Right lobe of liver (tissue), 6 donors: ENCODE results near the gene NVL. TPM values are rescaled to one million over a fixed set of nuclear protein-coding genes. Genes with fewer than 3 reads are reported as not detected.

ENCODE experiments used
- ATAC-seq, 4 donors: fragments of 200-7000 bp; cut with Tn5 transposase; one replicate each; pipeline ENCODE4 v1.9.1; 2020; ENCODE audit warnings: mild to moderate bottlenecking in 4 of 4, moderate library complexity in 4 of 4
- DNase-seq, 3 donors: peaks; one replicate each; pipeline ENCODE4 v3.0.0-alpha.2; 2020
- H3K27ac ChIP-seq, 3 donors: fragments of 200-600 bp; one replicate each; pipeline ENCODE4 v1.8.0; 2022
- H3K27me3 ChIP-seq, 2 donors: fragments of 200-600 bp; one replicate each; pipeline ENCODE4 v1.8.0; 2022
- H3K36me3 ChIP-seq, 4 donors: fragments of 200-600 bp; sonication (generic) in 1 of 4; one replicate each; pipeline versions ENCODE4 v1.5.1 to v1.8.0; 2017 to 2022; ENCODE audit warnings: control low read depth in 1 of 4
- H3K4me1 ChIP-seq, 4 donors: fragments of 200-600 bp; sonication (generic) in 1 of 4; one replicate each; pipeline versions ENCODE4 v1.5.1 to v1.8.0; 2017 to 2022; ENCODE audit warnings: control low read depth in 1 of 4
- H3K4me3 ChIP-seq, 3 donors: fragments of 200-600 bp; one replicate each; pipeline ENCODE4 v1.8.0; 2022
- H3K9me3 ChIP-seq, 4 donors: fragments of 200-600 bp; sonication (generic) in 1 of 4; one replicate each; pipeline versions ENCODE4 v1.5.1 to v1.8.0; 2017 to 2022; ENCODE audit warnings: control low read depth in 1 of 4
- POLR2A ChIP-seq: fragments of 450-650 bp; IDR thresholded peaks from one replicate; pipeline ENCODE4 v1.6.1; 2017; ENCODE audit warnings: antibody characterized with exemption, mild to moderate bottlenecking
- WGBS: methylation state at CpG from one replicate; pipeline ENCODE4 v1.1.6; 2018; ENCODE audit warnings: low coverage, low lambda C conversion rate; ENCODE audit not compliant: insufficient coverage; ENCODE audit errors: missing lambda C conversion rate; 5-methylcytosine and 5-hydroxymethylcytosine counted together
- intact Hi-C, 2 donors: fragments of 100-400 bp; cut with DNase I; formaldehyde crosslinking; loops; one replicate each; pipeline versions ENCODE4 v1.11.2 to v1.14.1; 2022
- total RNA-seq, 6 experiments: library from RNA; depleted of rRNA in 2 of 6; stranded (reverse); fragments of >200 nt in 2 of 6; fragmentation: NEBNext Ultra II Directional in 3 of 6; extraction: Animal tissue kit (Norgen Biotek cat#: 25700) in 3 of 6; gene quantifications; one replicate each; pipeline versions ENCODE4 v1.1.0 to v1.2.4, GENCODE V29; 2016 to 2023
- TF ChIP-seq, protein P1 (sequence below), 4 donors: fragments of 200-600 bp in 3 of 4; fragments of 450-650 bp in 1 of 4; IDR thresholded peaks; one replicate each; pipeline versions ENCODE4 v1.5.1 to v1.8.0; 2016 to 2022; ENCODE audit warnings: antibody characterized with exemption in 4 of 4, mild to moderate bottlenecking in 2 of 4
- donor health status: DM: no; HTN: yes; CAD: no.
- donor health status: DM: no; HTN: no; CAD: no.
- donor health status: DM: no; HTN: no; CAD: no.
- donor health status: DM: no; HTN: yes; CAD: no.
- donor health status: DM: no; HTN: yes; CAD: no.

NVL gene
- total RNA-seq, 6 experiments from 2014 or later, result 4.5 to 8.9 (median 6.8) TPM

- intact Hi-C loops, result no loop called here
- H3K4me1 ChIP-seq, result no peaks in the 10 kb centered on the region
- H3K27ac ChIP-seq, result no peak overlapping the region
- H3K27me3 ChIP-seq, result no peaks in the 10 kb centered on the region
- WGBS, result 91% methylated on average over 2 of the region's 2 CpGs
- TF ChIP-seq POLR2A, result no peak
- TF ChIP-seq, protein P1, sequence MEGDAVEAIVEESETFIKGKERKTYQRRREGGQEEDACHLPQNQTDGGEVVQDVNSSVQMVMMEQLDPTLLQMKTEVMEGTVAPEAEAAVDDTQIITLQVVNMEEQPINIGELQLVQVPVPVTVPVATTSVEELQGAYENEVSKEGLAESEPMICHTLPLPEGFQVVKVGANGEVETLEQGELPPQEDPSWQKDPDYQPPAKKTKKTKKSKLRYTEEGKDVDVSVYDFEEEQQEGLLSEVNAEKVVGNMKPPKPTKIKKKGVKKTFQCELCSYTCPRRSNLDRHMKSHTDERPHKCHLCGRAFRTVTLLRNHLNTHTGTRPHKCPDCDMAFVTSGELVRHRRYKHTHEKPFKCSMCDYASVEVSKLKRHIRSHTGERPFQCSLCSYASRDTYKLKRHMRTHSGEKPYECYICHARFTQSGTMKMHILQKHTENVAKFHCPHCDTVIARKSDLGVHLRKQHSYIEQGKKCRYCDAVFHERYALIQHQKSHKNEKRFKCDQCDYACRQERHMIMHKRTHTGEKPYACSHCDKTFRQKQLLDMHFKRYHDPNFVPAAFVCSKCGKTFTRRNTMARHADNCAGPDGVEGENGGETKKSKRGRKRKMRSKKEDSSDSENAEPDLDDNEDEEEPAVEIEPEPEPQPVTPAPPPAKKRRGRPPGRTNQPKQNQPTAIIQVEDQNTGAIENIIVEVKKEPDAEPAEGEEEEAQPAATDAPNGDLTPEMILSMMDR (IDR thresholded peaks at IDR 0.05), result no peak
- peaks cover 0 to 39% (median 12%) of the 10 kb centered on the region in 4 donors for H3K36me3 ChIP-seq
- no peak for ATAC-seq
- no peaks in the 10 kb centered on the region for H3K9me3 ChIP-seq
- no peak for DNase-seq
- no peak overlapping the region for H3K4me3 ChIP-seq
Observed at GRCh38 chr1:224287714-224288113, 42.3 kb downstream of the NVL start.

- no peaks in the 10 kb centered on the region for H3K27me3 ChIP-seq
- H3K4me3 ChIP-seq, result no peak overlapping the region
- peaks cover 0 to 16% (median 3%) of the 10 kb centered on the region in 4 donors for H3K36me3 ChIP-seq
- intact Hi-C loops, result no loop called here
- 100% methylated on average over 3 of the region's 3 CpGs for WGBS
- H3K4me1 ChIP-seq, result no peaks in the 10 kb centered on the region
- no peak overlapping the region for H3K27ac ChIP-seq
- ATAC-seq (no peak), DNase-seq (no peak)
- TF ChIP-seq, protein P1 (IDR thresholded peaks at IDR 0.05), result no peak
- no peak for TF ChIP-seq POLR2A
- H3K9me3 ChIP-seq, result no peaks in the 10 kb centered on the region
Observed at GRCh38 chr1:224282140-224282539, 47.8 kb downstream of the NVL start.

DNA sequence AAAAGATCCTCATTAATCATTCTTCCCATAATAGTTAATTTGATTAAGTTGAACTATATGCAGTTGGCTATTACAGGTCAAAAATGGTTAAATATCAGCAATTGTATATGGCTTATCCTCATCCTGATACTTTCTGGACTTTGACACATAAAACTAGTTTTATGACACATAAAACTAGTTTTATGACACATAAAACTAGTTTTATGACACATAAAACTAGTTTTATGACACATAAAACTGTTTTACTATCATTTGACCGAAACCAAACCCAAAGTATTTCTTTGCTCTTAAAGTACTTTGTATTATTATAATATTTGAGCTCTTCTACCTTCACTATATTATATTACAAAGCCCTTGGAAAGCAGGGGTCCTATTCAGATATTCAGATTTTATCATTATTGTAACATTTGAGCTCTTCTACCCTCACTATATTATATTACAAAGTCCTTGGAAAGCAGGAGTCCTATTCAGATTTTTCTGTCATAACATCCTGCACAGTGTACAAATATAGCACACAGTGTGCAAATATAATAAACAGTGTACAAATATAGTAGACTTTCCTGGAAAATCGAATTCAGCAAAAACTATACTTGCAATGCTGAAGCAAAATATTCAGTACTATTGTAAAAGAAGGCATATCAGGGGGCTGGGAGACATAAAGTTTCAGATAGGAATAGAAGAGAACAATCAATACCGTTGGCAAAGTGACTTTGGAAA, 53.0 kb downstream of the NVL start:
- Histone ChIP-seq H3K4me3 (no peak overlapping the region), H3K36me3 (peaks cover 0 to 13% (median 6%) of the 10 kb centered on the region in 4 donors), H3K4me1 (no peaks in the 10 kb centered on the region), H3K27me3 (no peaks in the 10 kb centered on the region), H3K27ac (no peak overlapping the region), H3K9me3 (no peaks in the 10 kb centered on the region)
- no peak for DNase-seq
- intact Hi-C loops, result no loop called here
- 61% methylated on average over 3 of the region's 3 CpGs for whole genome bisulfite sequencing
- ATAC-seq, result no peak
- TF ChIP-seq, protein P1 (IDR thresholded peaks at IDR 0.05), result no peak
- no peak for TF ChIP-seq POLR2A

DNA sequence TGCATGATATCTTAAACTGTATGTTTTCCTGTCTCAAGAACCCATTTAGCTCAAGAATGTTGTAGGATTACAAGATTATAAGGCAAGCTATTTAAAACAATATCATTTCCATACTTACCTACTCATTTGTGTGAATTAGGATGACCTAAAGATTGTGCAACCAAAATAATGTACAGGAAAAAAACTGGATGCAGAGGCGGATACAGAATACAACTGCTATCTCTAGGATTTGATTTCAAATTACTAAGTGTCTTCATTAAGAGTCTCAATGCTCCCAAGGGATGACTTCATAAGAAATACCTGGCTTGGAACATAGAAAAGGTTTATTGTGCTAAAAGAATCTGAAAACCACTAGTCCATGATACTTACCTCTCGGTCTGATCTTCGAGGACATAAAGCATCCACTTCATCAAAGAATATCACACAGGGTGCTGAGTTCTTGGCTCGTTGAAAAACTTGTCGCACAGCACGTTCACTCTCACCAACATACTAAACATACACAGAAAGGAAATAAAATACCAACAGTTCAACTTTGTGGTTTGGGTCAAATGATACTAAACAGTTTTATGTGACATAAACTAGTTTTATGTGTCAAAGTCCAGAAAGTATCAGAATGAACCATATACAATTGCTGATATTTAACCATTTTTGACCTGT, 54.9 kb downstream of the NVL start:
- no peak for ATAC-seq
- Histone ChIP-seq H3K9me3 (peaks cover 0 to 2% (median 0%) of the 10 kb centered on the region in 4 donors), H3K4me1 (no peaks in the 10 kb centered on the region), H3K36me3 (peaks cover 0 to 13% (median 6%) of the 10 kb centered on the region in 4 donors), H3K4me3 (no peak overlapping the region), H3K27me3 (no peaks in the 10 kb centered on the region), H3K27ac (no peak overlapping the region)
- intact Hi-C loops, result no loop called here
- no peak for DNase-seq
- 87% methylated on average over 6 of the region's 6 CpGs for WGBS
- TF ChIP-seq POLR2A, result no peak
- TF ChIP-seq, protein P1 (IDR thresholded peaks at IDR 0.05), result no peak
